CD4-positive, alpha-beta T cell treated with Interleukin-17A for 4 hours (primary cell): Measurements from ENCODE around the gene RBM3.
"Not testable (repeated sequence)": the region's sequence is repeated elsewhere in the genome, so short reads cannot be mapped to it uniquely, and the experiment has no call there.

Experiments
- DNase-seq: peaks from one replicate; pipeline ENCODE4 v3.0.0-alpha.2; 2020; ENCODE audit warnings: mixed read lengths

RBM3 gene

DNA sequence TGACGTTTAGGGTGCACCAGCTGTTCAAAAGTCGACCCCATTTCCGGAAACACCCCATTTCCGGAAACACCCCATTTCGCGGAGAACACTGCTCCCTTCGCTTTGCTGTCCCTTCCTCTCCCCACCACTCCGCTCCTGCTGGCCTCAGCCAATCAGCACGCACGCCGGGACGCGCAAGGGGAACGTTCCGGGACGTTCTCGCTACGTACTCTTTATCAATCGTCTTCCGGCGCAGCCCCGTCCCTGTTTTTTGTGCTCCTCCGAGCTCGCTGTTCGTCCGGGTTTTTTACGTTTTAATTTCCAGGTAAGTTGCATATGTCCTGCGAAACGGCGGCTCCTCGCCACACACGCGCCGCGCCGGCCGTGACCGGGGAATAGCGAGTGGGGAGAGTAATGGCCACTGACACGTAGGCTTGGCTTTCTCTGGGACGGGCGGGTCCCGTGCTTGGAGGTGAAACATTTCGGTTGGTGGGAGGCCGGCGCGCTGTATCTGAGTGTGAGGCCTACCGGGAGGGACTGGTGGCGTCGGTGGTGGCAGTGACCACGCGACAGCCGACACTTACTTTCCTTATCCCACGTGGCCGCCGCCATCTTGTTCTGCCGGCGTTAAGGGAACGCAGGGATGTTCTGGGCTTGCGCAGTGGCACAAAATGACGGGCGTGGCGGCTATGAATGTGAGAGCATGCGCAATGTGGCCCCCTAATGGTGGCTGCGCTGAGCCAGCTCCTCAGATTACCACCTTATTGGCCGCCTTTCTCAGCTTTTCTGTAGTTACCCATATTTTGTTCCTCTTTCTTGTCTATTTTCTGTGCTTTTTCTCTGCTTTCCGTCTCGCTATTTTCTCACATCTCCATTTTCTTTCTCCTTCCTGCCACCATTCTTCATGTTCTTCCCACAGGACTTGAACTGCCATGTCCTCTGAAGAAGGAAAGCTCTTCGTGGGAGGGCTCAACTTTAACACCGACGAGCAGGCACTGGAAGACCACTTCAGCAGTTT lies at the start of gene RBM3:
TSS of gene RBM3 (plus strand) at position 215 of the 997 bp plus-strand sequence. CDS start at position 912, 697 bp downstream.
- DNase-seq, result peak; percentile 91

DNA sequence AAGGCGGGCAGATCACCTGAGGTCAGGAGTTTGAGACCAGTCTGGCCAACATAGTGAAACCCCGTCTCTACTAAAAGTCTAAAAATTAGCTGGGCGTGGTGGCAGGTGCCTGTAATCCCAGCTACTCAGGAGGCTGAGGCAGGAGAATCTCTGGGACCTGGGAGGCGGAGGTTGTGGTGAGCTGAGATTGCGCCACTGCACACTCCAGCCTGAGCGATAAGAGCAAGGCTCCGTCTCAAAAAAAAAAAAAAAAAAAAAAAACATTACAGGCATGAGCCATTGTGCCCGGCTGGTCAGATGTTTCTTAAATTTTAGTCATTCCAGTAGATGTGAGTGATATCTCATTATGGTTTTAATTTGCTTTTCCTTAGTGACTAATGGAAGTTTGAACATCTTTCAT lies 48.4 kb upstream of the RBM3 start:
- not testable (repeated sequence) for DNase-seq

DNA sequence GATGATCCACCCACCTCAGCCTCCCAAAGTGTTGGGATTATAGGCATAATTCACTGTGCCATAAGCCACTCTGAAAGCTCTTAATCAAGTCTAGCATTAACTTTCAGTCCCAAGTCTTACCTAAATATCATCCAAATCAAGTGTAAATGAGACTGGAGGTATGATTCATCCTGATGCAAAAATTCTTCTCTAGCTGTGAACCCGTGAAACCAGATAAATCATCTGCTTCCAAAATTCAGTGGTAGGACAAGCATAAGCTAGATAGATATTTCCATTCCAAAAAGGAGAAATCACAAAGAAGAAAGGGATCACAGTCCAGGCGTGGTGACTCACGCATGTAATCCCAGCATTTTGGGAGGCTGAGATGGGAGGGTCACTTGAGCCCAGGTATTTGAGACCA lies 43.5 kb upstream of the RBM3 start:
- DNase-seq, result no peak

DNA sequence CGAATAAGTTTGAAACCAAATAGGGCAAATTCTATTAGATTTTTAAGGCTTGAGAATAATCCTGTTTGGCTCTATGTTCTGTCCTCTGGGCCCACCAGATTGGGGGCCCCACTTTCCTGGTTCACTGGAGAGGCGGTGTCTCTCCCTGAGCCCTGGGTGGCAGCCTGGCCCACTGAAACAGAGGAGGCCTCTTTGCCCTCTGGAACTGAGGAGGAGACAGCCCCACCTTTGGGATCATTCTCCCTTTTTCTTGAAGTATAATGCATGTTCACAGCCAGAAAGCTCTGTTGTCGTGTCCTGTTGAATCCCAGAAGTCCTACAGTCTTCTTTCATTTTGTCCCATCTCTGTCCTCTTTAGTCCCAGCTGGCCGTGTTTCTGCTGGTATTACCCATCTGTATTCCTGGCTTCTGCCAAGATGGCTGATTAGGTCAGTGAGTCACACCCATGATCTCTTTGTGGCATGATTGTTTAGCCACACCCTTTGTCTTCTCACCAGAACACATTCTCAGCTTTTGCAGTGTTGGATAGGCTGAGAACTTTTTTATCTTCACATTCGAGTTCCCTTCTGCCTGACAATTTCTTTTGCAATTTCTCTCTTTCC lies 42.8 kb upstream of the RBM3 start:
- DNase-seq, result no peak

DNA sequence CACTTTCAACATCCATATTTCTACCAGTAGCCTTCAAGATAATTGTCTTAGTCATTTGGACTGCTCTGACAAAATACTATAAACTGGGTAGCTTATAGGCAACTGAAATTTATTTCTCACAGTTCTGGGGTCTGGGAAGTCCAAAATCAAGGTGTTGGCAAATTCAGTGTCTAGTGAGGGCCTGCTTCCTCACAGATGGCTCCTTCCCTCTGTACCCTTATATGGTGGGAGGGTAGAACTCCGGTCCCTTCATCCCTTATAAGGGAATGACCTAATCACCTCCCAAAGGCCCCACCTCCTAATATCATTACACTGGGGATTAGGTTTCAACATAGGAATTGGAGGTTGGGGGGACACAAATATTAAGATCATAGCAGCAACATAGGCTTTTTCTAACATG lies 42.1 kb upstream of the RBM3 start:
- no peak for DNase-seq

DNA sequence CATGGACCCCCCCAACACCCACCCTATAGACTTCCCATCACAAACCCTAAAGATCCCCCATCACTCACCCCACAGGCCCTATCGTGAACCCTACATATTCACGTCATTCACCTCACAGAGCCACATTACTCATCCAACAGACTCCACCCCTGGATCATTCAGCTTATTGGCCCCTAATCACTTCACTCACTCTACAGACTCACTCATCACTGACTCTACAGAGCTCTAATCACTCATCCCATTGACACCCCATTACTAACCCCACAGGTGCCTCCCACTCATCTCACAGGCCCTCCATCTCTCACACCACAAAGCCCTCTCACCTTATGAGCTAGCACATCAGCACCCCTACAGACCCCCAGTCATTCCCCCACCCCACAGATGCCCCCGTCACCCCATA lies 41.1 kb upstream of the RBM3 start:
- DNase-seq, result no peak

DNA sequence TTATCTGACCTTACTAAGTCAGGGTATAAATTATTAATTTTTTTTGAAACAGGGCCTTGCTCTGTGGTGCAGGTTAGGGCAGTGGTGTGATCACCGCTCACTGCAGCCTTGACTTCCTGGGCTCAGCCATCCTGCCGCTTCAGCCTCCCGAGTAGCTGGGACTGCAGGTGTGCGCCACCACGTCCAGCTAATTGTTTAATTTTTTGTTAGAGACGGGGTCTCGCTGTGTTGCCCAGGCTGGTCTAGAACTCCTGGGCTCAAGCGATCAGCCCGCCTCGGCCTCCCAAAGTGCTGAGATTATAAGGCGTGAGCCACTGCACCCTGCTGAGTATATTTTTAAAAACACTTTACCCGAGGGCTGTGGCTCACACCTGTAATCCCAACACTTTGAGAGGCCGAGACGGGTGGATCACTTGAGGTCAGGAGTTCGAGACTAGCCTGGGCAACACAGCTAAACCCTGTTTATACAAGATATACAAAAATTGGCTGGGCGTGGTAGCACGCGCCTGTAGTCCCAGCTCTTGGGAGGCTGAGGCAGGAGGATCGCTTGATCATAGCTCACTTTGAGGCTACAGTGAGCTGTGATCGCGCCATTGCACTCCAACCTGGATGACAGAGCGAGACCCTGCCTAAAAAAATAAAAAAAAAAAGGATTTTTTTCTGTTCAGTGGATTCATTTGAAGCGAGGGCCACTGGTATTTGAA lies 35.5 kb upstream of the RBM3 start:
- no peak for DNase-seq

DNA sequence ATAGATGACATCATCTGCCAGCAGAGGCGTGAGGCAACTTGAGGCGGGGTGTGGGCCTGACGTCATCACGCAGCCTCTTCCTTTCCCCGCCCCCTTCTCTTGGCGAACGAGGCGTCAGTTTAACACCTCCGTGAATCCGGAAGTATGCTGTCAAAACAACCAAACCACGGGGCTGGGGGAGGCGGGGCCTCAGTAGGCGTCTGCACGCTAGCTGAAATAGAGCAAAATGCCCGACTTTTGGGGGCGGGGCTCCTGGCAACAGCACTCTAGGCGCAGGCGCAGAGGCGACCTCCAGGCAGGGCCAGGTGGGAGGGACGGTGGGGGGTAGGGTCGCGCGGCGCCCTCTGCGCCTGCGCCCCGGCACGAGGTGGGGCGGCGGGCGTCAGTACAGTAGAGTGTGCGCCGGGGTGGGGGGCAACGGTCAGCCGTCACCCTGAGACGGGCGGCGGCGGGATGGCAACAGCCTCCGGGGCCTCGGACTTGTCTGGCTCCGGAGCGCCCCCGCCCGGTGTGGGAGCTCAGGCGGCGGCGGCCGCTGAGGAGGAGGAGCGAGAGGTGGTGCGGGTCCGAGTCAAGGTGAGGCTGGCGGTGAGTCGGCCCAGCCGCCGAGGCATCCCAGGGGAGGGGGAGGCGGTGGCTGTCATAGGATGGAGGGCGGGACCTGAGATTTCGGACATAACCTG lies 34.8 kb upstream of the RBM3 start, which contains the start of gene TBC1D25:
TSS of gene TBC1D25 (plus strand) at position 370 of the 683 bp plus-strand sequence. CDS start at position 454, 84 bp downstream.
- peak; percentile 98 for DNase-seq

DNA sequence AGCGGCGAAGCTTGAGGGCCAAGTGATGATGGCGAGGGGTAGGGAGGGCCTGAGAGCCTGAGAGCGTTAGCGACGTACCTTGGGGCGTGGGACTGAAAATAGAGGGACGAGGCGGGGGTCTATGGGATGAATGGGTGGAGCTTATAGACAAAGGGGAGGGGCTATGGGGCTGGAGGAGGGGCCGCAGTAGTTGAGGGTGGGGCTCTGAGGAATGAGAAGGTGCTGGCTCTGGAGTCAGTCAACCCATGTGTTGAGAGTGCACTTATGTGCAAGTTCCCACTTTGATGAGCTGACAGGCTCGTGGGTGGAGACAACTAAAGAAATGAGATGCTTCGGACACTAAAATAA lies 34.3 kb upstream of the RBM3 start:
- peak; percentile 60 for DNase-seq

DNA sequence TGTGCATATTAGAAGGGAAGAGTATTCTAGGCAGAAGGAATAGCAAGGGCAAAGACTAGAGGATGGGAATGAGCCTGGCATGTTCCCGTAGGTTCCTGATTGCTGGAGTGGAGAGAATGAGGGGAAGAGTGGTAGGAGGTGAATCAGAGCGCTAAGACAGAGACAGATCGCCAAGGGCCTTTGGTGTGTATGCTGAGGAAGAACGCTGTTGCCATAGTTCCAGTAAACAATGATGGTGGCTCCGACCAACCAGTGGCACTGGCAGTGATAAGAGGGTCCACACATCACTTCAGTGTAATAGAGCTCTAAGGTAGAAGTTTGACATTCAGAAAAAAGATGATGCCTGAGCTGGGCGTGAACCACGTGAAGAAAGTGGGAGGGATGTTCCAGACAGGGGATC lies 33.8 kb upstream of the RBM3 start:
- DNase-seq, result no peak

DNA sequence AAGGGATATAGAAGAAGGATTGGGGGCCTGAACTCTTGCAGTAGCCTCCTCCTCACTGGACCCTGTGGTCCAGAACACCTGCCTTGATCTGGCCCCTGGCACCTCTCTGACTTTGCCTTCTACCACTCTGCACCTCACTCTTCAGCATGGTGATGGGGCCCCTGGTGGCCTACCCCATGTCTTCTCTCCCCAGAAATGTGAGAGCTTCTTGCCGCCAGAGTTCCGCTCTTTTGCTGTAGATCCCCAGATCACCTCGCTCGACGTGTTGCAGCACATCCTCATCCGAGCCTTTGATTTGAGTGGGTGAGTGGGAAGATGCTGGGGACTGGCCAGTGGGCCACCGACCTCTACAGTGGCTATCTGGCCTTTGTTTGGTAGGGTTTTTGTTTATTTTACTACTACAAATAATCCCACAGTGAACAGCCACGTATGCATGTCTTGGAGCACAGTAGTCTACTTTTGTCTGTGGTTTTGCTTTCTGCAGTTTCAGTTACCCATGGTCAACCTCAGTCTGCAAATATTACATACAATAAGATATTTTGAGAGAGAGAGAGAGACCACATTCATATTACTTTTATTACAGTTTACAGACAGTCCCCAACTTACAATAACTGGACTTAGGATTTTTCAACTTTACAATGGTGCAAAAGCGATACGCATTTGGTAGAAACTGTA lies 33.0 kb upstream of the RBM3 start:
- DNase-seq, result no peak

DNA sequence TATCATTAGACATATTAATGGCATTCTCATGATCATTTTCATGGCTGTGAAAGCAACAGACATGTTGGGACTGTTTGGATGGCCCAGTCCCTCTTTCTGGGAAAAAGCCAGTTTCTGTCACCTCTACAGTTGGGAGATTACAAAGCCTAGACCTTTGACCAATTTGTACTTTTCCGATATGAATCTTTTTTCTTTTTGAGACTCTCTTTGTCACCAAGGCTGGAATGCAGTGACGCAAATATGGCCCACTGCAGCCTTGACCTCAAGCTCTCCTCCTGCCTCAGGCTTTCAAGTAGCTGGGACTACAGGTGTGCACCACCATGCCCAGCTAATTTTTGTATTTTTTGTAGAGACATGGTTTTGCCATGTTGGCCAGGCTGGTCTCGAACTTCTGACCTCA lies 25.4 kb upstream of the RBM3 start:
- DNase-seq, result no peak

DNA sequence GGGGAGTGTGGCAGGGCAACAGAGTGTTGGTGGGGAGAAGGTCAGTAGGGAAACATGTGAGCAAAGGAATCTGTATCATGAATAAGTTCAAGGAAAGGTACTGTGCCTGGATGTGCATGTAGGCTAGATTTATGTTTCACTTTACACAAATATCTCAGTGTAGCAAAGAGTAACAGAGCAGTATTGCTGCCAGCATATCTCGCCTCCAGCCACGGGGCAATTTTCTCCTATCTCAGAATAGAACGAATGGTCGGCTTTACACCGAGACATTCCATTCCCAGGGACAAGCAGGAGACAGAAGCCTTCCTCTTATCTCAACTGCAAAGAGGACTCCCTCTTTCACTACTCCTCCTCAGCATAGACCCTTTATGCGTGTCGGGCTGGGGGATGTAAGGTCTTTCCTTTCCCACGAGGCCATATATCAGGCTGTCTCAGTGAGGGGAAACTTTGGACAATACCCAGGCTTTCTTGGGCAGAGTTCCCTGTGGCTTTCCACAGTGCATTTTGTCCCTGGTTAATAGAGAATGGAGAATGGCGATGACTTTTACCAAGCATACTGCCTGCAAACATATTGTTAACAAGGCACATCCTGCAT lies 18.5 kb upstream of the RBM3 start:
- DNase-seq, result not testable (repeated sequence)

DNA sequence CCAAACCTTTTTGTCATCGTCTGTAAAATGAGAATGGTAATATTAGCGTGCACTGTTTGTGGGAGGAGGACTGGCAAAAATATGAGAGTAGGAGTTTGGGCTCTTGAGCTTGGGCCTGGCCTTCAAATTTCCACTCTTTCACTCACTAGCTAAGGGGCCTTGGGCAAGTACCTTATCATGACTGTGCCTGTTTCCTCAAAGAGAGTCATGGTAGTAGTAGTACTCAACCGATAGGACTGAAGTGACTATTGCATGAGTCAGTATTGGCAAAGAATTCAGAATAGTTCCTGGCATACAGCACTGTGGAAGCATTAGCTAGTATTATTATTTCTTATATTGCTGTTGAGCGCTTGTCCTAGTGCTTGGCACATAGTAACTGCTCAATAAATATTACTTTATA lies 16.0 kb upstream of the RBM3 start:
- DNase-seq, result no peak

DNA sequence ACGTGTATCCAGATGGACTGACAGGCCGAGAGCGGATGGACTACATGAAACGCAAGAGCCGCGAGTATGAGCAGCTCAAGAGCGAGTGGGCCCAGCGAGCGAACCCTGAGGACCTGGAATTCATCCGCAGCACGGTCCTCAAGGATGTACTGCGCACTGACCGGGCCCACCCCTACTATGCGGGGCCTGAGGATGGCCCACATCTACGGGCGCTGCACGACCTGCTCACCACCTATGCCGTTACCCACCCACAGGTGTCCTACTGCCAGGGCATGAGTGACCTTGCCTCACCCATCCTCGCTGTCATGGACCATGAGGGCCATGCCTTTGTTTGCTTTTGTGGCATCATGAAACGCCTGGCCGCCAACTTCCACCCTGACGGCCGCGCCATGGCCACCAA lies 14.6 kb upstream of the RBM3 start:
- no peak for DNase-seq

DNA sequence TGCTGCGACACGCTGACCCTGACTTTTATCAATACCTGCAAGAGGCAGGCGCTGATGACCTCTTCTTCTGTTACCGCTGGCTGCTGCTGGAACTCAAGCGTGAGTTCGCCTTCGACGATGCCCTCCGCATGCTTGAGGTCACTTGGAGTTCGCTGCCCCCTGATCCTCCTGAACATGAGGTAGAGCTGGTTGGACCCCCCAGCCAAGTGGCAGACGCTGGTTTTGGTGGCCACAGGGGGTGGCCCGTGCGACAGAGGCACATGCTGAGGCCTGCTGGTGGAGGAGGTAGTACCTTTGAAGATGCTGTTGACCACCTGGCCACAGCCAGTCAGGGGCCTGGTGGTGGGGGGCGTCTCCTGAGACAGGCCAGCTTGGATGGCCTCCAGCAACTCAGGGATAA lies 14.2 kb upstream of the RBM3 start:
- DNase-seq, result no peak

DNA sequence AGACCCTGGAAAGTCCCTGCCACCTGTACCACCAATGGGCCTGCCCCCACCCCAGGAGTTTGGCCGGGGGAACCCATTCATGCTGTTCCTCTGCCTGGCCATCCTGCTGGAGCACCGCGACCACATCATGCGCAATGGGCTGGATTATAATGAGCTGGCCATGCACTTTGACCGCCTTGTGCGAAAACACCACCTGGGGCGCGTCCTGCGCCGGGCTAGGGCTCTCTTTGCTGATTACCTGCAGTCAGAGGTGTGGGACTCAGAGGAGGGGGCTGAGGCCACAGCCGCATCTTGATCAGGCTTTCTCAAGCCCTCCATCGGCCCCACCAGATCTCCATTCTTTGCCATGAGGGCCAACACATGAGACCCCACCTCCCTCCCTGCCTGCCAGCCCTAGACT lies 13.6 kb upstream of the RBM3 start:
- DNase-seq, result no peak

DNA sequence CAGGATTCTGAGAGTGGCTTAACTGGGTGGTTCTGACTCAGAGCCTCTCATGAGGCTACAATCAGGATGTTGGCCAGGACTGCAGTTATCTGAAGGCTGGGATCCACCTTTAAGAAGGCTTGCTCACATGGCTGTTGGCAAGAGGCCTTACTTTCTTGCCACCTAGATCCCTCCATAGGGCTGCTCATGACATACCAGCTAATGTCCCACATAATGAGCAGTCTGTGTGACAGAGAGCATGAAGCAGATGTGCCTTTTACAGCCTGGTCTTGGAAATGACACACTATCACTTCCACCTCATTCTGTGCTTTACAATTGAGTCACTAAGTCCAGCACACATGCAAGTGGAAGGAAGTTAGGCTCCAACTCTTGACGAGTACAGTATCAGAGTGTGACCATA lies 4.3 kb upstream of the RBM3 start:
- no peak for DNase-seq

DNA sequence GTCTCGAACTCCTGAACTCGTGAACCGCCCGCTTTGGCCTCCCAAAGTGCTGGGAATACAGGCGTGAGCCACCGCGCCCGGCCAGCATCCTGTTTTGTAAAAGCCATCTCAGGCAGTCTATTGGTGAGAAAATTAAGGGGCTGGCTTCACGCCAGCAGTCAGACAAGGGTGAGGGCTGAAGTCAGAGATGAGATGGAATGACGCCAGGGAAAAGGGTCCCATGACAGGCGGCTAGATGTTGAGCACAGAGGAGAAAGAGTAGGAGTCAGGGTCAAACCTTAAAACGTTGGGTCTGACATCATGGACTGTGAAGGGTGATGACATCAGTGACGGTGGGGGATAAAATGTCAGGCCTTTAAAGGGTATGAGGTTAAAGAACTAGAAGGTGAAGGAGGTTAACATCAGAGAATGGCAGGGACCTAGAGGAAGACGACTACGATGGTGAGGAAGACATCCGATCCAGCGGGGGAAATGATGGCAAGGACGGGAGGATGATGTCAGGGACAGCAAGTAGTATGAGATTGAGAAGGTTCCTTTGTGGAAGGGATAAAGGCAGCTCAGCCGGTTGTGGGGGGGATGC lies 504 bp upstream of the RBM3 start:
- peak; percentile 32 for DNase-seq

DNA sequence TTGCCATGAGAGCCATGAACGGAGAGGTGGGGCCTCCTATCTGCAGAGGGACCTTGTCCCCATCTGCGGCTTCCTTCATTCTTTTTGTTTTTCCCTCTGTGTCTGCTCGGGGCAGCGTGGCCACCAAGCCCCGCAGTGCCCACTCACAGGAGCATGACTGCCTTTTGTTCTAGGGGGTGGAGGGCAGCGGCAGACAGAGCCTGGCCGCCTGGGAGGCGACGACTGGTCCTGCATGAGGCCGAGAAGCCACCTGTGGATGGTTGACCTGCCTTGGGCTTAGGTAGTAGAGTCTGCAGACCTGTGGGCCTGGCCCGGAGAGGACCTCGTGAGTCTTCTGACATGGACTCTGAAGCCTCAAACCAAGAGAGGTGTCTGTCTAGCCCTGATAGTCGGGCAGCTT lies 1.4 kb downstream of the RBM3 start:
- DNase-seq, result no peak

DNA sequence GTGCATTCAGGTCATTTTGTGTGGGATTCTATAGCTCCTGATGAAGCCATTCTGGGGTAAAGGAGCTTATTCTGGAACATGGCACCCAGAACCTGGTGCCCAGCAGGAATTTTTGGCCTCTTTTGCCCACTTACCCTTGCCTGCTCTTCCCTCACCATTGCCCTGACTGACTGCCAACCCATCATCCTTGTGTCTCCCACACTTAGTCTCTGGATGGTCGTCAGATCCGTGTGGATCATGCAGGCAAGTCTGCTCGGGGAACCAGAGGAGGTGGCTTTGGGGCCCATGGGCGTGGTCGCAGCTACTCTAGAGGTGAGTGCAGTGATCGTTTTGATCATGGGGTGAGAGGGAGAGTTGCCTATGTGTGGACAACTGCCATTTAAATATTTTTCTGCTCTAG lies 1.8 kb downstream of the RBM3 start:
- no peak for DNase-seq

DNA sequence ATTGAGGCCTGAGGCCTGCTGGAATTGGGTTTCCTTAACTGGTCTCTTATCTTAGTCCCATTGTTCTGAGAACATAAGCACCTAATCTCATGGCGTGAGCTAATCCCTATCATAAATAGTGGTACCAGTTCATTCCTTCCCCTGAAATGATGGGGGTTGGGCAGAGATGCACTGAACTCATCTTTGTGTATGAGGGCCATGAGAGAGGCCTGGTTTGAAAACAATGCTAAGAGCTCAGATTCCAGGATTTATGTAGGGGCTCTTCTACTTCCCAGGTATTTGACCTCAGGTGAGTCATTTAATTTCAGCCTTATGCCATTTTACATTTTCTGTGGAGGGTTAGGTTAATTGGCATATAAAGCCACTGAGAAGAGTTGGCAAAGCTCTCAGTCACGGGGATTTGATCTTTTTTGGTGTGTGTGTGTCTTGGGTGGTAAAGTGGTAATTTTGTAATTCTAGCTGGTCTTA lies 4.4 kb downstream of the RBM3 start:
- DNase-seq, result no peak
